H1 (cell line): ENCODE measurements around the gene BCAP31. TPM values are rescaled to one million over a fixed set of nuclear protein-coding genes. Genes with fewer than 3 reads are reported as not detected.

Experiments
- CTCF ChIA-PET: fragments of 300-600 bp; sonication (Branson Sonifier 250); formaldehyde crosslinking; loops from one replicate; lab custom pipeline; 2021; ENCODE audit not compliant: partially characterized antibody; lab: Charles Lee
- POLR2A ChIA-PET: fragments of 300-600 bp; sonication (Branson Sonifier 250); formaldehyde crosslinking; loops from one replicate; lab custom pipeline; 2021; ENCODE audit warnings: inconsistent platforms; ENCODE audit not compliant: partially characterized antibody; lab: Charles Lee
- DNase-seq, 2 experiments: peaks; one replicate each; pipeline versions ENCODE4 v3.0.0 to v3.0.0-alpha.2; 2010 to 2022; ENCODE audit warnings: low spot score in 2 of 2, low read depth in 1 of 2, mixed read lengths in 1 of 2
- FAIRE-seq: peaks from 2 replicates; lab custom pipeline; 2011; peaks lifted over from hg19 to GRCh38; lab: Jason Lieb, UNC
- H2AFZ ChIP-seq: 2 replicates; pipeline ENCODE4 v1.8.1; 2012; ENCODE audit warnings: low read length, inconsistent platforms
- H2AK5ac ChIP-seq: 2 replicates; pipeline ENCODE4 v1.6.1; 2013; ENCODE audit warnings: low read depth, low read length
- H2BK120ac ChIP-seq: replicated peaks from 2 replicates; pipeline ENCODE3; 2013; ENCODE audit warnings: low read depth, low read length, inconsistent platforms
- H2BK12ac ChIP-seq: 2 replicates; pipeline ENCODE4 v1.6.1; 2013; ENCODE audit warnings: low read depth, low read length
- H2BK15ac ChIP-seq: 2 replicates; pipeline ENCODE4 v1.6.1; 2013; ENCODE audit warnings: low read length
- H2BK20ac ChIP-seq: 2 replicates; pipeline ENCODE4 v1.6.1; 2013; ENCODE audit warnings: low read length
- H2BK5ac ChIP-seq: 2 replicates; pipeline ENCODE4 v1.6.1; 2013; ENCODE audit warnings: low read depth, low read length
- H3K14ac ChIP-seq: 2 replicates; pipeline ENCODE4 v1.6.1; 2013; ENCODE audit warnings: inconsistent platforms; ENCODE audit not compliant: insufficient read length
- H3K18ac ChIP-seq: 2 replicates; pipeline ENCODE4 v1.6.1; 2013; ENCODE audit warnings: low read length; ENCODE audit errors: extremely low read depth
- H3K23ac ChIP-seq: 2 replicates; pipeline ENCODE4 v1.6.1; 2013; ENCODE audit warnings: inconsistent platforms; ENCODE audit not compliant: insufficient read length
- H3K23me2 ChIP-seq: 2 replicates; pipeline ENCODE4 v1.6.1; 2013; ENCODE audit warnings: low read depth, low read length
- H3K27ac ChIP-seq: 2 replicates; pipeline ENCODE4 v1.6.1; 2011; ENCODE audit warnings: low read depth, low read length, inconsistent platforms
- H3K27me3 ChIP-seq, 4 experiments: replicated peaks in 1 of 4; 1 replicate in 1 of 4; 2 replicates in 3 of 4; pipeline versions ENCODE4 v1.6.1 to v1.8.1; 2011 to 2013; ENCODE audit warnings: low read length in 3 of 4, mild to moderate bottlenecking in 3 of 4, inconsistent platforms in 2 of 4, mixed read lengths in 2 of 4, moderate library complexity in 1 of 4; ENCODE audit not compliant: control insufficient read depth in 3 of 4, insufficient read depth in 3 of 4; ENCODE audit errors: extremely low read depth in 1 of 4
- H3K36me3 ChIP-seq, 4 experiments: 2 replicates each; pipeline versions ENCODE4 v1.6.1 to v1.8.1; 2011 to 2013; ENCODE audit warnings: mild to moderate bottlenecking in 4 of 4, low read length in 3 of 4, moderate library complexity in 2 of 4, control low read depth in 1 of 4, inconsistent platforms in 1 of 4; ENCODE audit not compliant: insufficient read depth in 4 of 4, control insufficient read depth in 2 of 4
- H3K4ac ChIP-seq: replicated peaks from 2 replicates; pipeline ENCODE3; 2013; ENCODE audit warnings: low read length, low read depth, mixed read lengths, inconsistent platforms; ENCODE audit not compliant: insufficient read length
- H3K4me1 ChIP-seq, 4 experiments: replicated peaks in 1 of 4; 1 replicate in 1 of 4; 2 replicates in 3 of 4; pipeline versions ENCODE4 v1.6.1 to v1.8.1; 2011 to 2013; ENCODE audit warnings: low read length in 3 of 4, inconsistent platforms in 2 of 4, mixed read lengths in 1 of 4; ENCODE audit not compliant: insufficient read depth in 4 of 4, control insufficient read depth in 3 of 4
- H3K4me2 ChIP-seq, 2 experiments: 2 replicates each; pipeline versions ENCODE4 v1.6.1 to v1.8.1; 2011 to 2013; ENCODE audit warnings: low read depth in 2 of 2, low read length in 2 of 2, control low read depth in 1 of 2, inconsistent platforms in 1 of 2, mild to moderate bottlenecking in 1 of 2; ENCODE audit not compliant: insufficient read depth in 1 of 2
- H3K4me3 ChIP-seq, 4 experiments: fragments of 200-600, 300-600 bp in 1 of 4; sonication (generic), shearing (Covaris generic), sonication (Bioruptor Twin) in 1 of 4; 2 replicates each; pipeline versions ENCODE4 v1.5.1 to v1.8.1; 2011 to 2016; ENCODE audit warnings: low read length in 4 of 4, low read depth in 3 of 4, control low read depth in 2 of 4, inconsistent platforms in 2 of 4, mild to moderate bottlenecking in 2 of 4, mixed read lengths in 1 of 4, moderate library complexity in 1 of 4; ENCODE audit not compliant: insufficient read depth in 2 of 4; ENCODE audit errors: extremely low read depth in 1 of 4
- H3K56ac ChIP-seq: replicated peaks from 2 replicates; pipeline ENCODE3; 2013; ENCODE audit warnings: low read depth, mild to moderate bottlenecking, mixed read lengths, low read length, inconsistent platforms; ENCODE audit not compliant: insufficient read length
- H3K79me1 ChIP-seq: 2 replicates; pipeline ENCODE4 v1.6.1; 2013; ENCODE audit warnings: low read depth, low read length, control low read depth
- H3K79me2 ChIP-seq, 2 experiments: 2 replicates each; pipeline versions ENCODE4 v1.6.1 to v1.8.1; 2012 to 2013; ENCODE audit warnings: low read length in 2 of 2, mild to moderate bottlenecking in 2 of 2, inconsistent platforms in 1 of 2; ENCODE audit not compliant: insufficient read depth in 2 of 2, control insufficient read depth in 1 of 2
- H3K9ac ChIP-seq, 4 experiments: replicated peaks in 1 of 4; 1 replicate in 1 of 4; 2 replicates in 3 of 4; pipeline versions ENCODE4 v1.6.1 to v1.8.1; 2011 to 2013; ENCODE audit warnings: low read depth in 3 of 4, low read length in 3 of 4, control low read depth in 2 of 4, mild to moderate bottlenecking in 2 of 4, moderate library complexity in 2 of 4, inconsistent platforms in 1 of 4; ENCODE audit errors: extremely low read depth in 1 of 4
- H3K9me3 ChIP-seq, 2 experiments: 2 replicates each; pipeline versions ENCODE4 v1.6.1 to v1.8.1; 2012 to 2013; ENCODE audit warnings: mild to moderate bottlenecking in 2 of 2, moderate library complexity in 2 of 2, control low read depth in 1 of 2, inconsistent platforms in 1 of 2, low read depth in 1 of 2, low read length in 1 of 2, mixed read lengths in 1 of 2; ENCODE audit not compliant: insufficient read depth in 2 of 2
- H4K20me1 ChIP-seq, 2 experiments: replicated peaks in 1 of 2; 2 replicates each; pipeline versions ENCODE3 to v1.8.1; 2011 to 2013; ENCODE audit warnings: inconsistent platforms in 2 of 2, low read length in 2 of 2, mild to moderate bottlenecking in 1 of 2; ENCODE audit not compliant: insufficient read depth in 2 of 2, control insufficient read depth in 1 of 2
- H4K5ac ChIP-seq: 2 replicates; pipeline ENCODE4 v1.6.1; 2013; ENCODE audit warnings: low read length, low read depth, mixed read lengths, inconsistent platforms; ENCODE audit not compliant: insufficient read length
- H4K8ac ChIP-seq: 2 replicates; pipeline ENCODE4 v1.8.0; 2013; ENCODE audit warnings: mild to moderate bottlenecking, moderate library complexity, low read length, inconsistent platforms; ENCODE audit not compliant: insufficient read depth; ENCODE audit errors: extremely low read depth
- H4K91ac ChIP-seq: replicated peaks from 2 replicates; pipeline ENCODE3; 2013; ENCODE audit warnings: low read length, mixed read lengths, inconsistent platforms; ENCODE audit not compliant: insufficient read length
- ASH2L ChIP-seq: fragments of 200-600, 300-600 bp; sonication (generic); IDR thresholded peaks from one replicate; pipeline ENCODE4 v1.7.1; 2017; ENCODE audit warnings: low read length
- CBX5 ChIP-seq: fragments of 300-800, 300-1000 bp; sonication (generic); IDR thresholded peaks from 2 replicates; pipeline ENCODE4 v1.7.1; 2016; ENCODE audit warnings: antibody characterized with exemption, low read length, low read depth
- CBX8 ChIP-seq: fragments of 300-800, 300-1000 bp; sonication (generic); IDR thresholded peaks from 2 replicates; pipeline ENCODE4 v1.7.1; 2016; ENCODE audit warnings: low read depth, low read length, borderline replicate concordance
- CTBP2 ChIP-seq: IDR thresholded peaks from 2 replicates; pipeline ENCODE4 v1.7.0; 2011; ENCODE audit warnings: borderline replicate concordance, mild to moderate bottlenecking, moderate library complexity, mixed read lengths, low read length; ENCODE audit not compliant: insufficient read depth, insufficient read length
- EP300 ChIP-seq, 2 experiments: IDR thresholded peaks; 1 replicate in 1 of 2; 2 replicates in 1 of 2; pipeline ENCODE4 v1.6.1; 2011 to 2012; ENCODE audit warnings: low read depth in 2 of 2, low read length in 2 of 2, mild to moderate bottlenecking in 2 of 2, borderline replicate concordance in 1 of 2, inconsistent platforms in 1 of 2, moderate library complexity in 1 of 2
- GTF2F1 ChIP-seq: IDR thresholded peaks from 2 replicates; pipeline ENCODE4 v1.6.1; 2012; ENCODE audit warnings: low read depth, low read length, improper control_type of control experiment, borderline replicate concordance
- MAX ChIP-seq: IDR thresholded peaks from 2 replicates; pipeline ENCODE4 v1.6.1; 2012; ENCODE audit warnings: inconsistent platforms
- NANOG ChIP-seq: IDR thresholded peaks from 2 replicates; pipeline ENCODE4 v1.6.1; 2011; ENCODE audit warnings: low read length, low read depth, mild to moderate bottlenecking, inconsistent platforms; ENCODE audit not compliant: insufficient read depth, poor library complexity, severe bottlenecking
- NRF1 ChIP-seq: IDR thresholded peaks from 2 replicates; pipeline ENCODE4 v1.6.1; 2011; ENCODE audit warnings: mild to moderate bottlenecking, low read depth, low read length, improper control_type of control experiment
- POLR2AphosphoS5 ChIP-seq: IDR thresholded peaks from 2 replicates; pipeline ENCODE4 v1.6.1; 2011; ENCODE audit warnings: low read depth, low read length
- SIN3A ChIP-seq, 2 experiments: IDR thresholded peaks in 1 of 2; conservative IDR thresholded peaks in 1 of 2; 2 replicates each; pipeline ENCODE4 v1.6.1; 2011 to 2012; ENCODE audit warnings: low read length in 2 of 2, improper control_type of control experiment in 1 of 2, low read depth in 1 of 2, mild to moderate bottlenecking in 1 of 2
- WGBS, 2 experiments: shearing (Covaris generic) in 1 of 2; methylation state at CpG; one replicate each; pipeline versions ENCODE4 v1.1.6 to v1.1.7; 2013 to 2015; ENCODE audit warnings: low lambda C conversion rate in 2 of 2, mixed read lengths in 2 of 2, inconsistent platforms in 1 of 2, low coverage in 1 of 2, missing lambda C conversion rate in 1 of 2; ENCODE audit not compliant: insufficient replicate concordance in 2 of 2, insufficient coverage in 1 of 2, insufficient read length in 1 of 2; ENCODE audit errors: extremely low coverage in 1 of 2, missing lambda C conversion rate in 1 of 2; 5-methylcytosine and 5-hydroxymethylcytosine counted together
- polyA plus RNA-seq, 7 experiments: library from polyadenylated mRNA; depleted of rRNA in 3 of 7; stranded (reverse) in 5 of 7; unstranded in 2 of 7; fragments of >200 nt in 5 of 7; fragments of 200-250 nt in 2 of 7; gene quantifications; 1 replicate in 5 of 7; 2 replicates in 1 of 7; 4 replicates in 1 of 7; pipeline versions ENCODE4 v1.2.1 to v1.2.3, GENCODE V29; 2011 to 2013; ENCODE audit warnings: missing spikeins in 2 of 7, mixed read lengths in 2 of 7
- total RNA-seq: library from RNA; stranded (reverse); fragmentation: NEBNext Ultra II Directional; extraction: Animal tissue kit (Norgen Biotek cat#: 25700); gene quantifications from 2 replicates; pipeline ENCODE4 v1.2.1, GENCODE V29; 2021
- TF ChIP-seq, protein P1 (sequence below): IDR thresholded peaks from 2 replicates; pipeline ENCODE4 v1.6.1; 2011; ENCODE audit warnings: low read length, improper control_type of control experiment

BCAP31 gene
- total and polyA plus RNA-seq, 2 of the 8 experiments (the other 6 are each of a cell fraction or from before 2014, with no cell fraction given), result 136 to 159 TPM

DNA sequence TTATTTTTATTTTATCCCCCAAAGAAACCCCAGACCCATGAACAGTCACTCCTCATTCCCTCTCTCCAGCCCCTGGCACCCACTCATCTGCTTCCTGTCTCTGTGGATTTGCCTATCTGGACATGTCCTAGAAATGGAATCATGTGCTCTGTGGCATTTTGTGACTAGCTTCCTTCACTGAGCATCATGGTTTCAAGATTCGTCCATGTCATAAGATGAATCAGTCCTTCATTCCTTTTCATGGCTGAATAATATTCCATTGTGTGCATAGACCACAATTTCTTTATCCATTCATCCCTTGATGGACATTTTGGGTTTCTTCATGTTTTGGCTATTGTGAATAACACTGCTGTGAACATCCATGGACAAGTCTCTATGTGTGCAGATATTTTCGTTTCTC, 10.7 kb upstream of the BCAP31 start:
- no peak overlapping the region for H2BK15ac ChIP-seq
- no peaks in the 10 kb centered on the region for H3K9me3 ChIP-seq
- no peaks in the 10 kb centered on the region for H4K20me1 ChIP-seq
- H2BK12ac ChIP-seq, result no peak overlapping the region
- no peaks in the 10 kb centered on the region for H3K27me3 ChIP-seq
- H2AFZ ChIP-seq, result no peak overlapping the region
- no peaks in the 10 kb centered on the region for H3K23me2 ChIP-seq
- no peak overlapping the region for H3K4me2 ChIP-seq
- H3K56ac ChIP-seq, result no peak overlapping the region
- no peaks in the 10 kb centered on the region for H3K36me3 ChIP-seq
- H3K23ac ChIP-seq, result no peak overlapping the region
- ChIA-PET POLR2A (interaction anchor here (0.7 to 2.4 kb wide), 2 partner anchors 15 to 75 kb away, joined by 5 read pairs; no protein-coding TSS in a partner anchor), CTCF (interaction anchor here (1.2 kb wide), 1 partner anchor 28 kb away, joined by 3 read pairs; no protein-coding TSS in a partner anchor)
- no peak overlapping the region for H3K4ac ChIP-seq
- no peak for FAIRE-seq
- no peak overlapping the region for H3K18ac ChIP-seq
- peaks cover 0 to 4% (median 0%) of the 10 kb centered on the region in 4 experiments; a peak in 3 of 7 replicates for H3K4me1 ChIP-seq
- H3K79me2 ChIP-seq, result no peaks in the 10 kb centered on the region
- no peak overlapping the region for H2BK120ac ChIP-seq
- H3K4me3 ChIP-seq, result no peak overlapping the region
- H4K8ac ChIP-seq, result no peak overlapping the region
- H3K9ac ChIP-seq, result no peak overlapping the region
- no peak overlapping the region for H2BK5ac ChIP-seq
- no peak for DNase-seq
- no peak overlapping the region for H4K5ac ChIP-seq
- WGBS, 2 experiments, result 83% methylated on average over 2 of the region's 2 CpGs; no CpG with 5 or more reads in 1 of the 2 experiments
- H2BK20ac ChIP-seq, result no peak overlapping the region
- no peak overlapping the region for H3K27ac ChIP-seq
- H4K91ac ChIP-seq, result no peak overlapping the region
- no peak overlapping the region for H2AK5ac ChIP-seq
- H3K79me1 ChIP-seq, result no peaks in the 10 kb centered on the region
- H3K14ac ChIP-seq, result no peak overlapping the region
- TF ChIP-seq EP300 (IDR thresholded peaks at IDR 0.05; ENCODE audit: borderline replicate concordance in 1 of 2, low read depth in 2 of 2, low read length in 2 of 2) (no peak), CTBP2 (no peak), MAX (no peak), POLR2AphosphoS5 (no peak), GTF2F1 (no peak), CBX8 (no peak), NANOG (no peak), CBX5 (no peak), ASH2L (no peak), NRF1 (no peak), SIN3A (conservative IDR thresholded peaks at IDR 0.05 in 1 of 2, IDR thresholded peaks at IDR 0.05 in 1 of 2; ENCODE audit: low read depth in 1 of 2, low read length in 2 of 2) (no peak)
- TF ChIP-seq, protein P1, sequence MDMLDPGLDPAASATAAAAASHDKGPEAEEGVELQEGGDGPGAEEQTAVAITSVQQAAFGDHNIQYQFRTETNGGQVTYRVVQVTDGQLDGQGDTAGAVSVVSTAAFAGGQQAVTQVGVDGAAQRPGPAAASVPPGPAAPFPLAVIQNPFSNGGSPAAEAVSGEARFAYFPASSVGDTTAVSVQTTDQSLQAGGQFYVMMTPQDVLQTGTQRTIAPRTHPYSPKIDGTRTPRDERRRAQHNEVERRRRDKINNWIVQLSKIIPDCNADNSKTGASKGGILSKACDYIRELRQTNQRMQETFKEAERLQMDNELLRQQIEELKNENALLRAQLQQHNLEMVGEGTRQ, result no peak
